Measurements from ENCODE around the gene YPEL2. TPM values are rescaled to one million over a fixed set of nuclear protein-coding genes. Genes with fewer than 3 reads are reported as not detected.

YPEL2 gene, protein sequence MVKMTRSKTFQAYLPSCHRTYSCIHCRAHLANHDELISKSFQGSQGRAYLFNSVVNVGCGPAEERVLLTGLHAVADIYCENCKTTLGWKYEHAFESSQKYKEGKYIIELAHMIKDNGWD
- total RNA-seq: 33.6 and 44.5 TPM in 2 replicates

DNA sequence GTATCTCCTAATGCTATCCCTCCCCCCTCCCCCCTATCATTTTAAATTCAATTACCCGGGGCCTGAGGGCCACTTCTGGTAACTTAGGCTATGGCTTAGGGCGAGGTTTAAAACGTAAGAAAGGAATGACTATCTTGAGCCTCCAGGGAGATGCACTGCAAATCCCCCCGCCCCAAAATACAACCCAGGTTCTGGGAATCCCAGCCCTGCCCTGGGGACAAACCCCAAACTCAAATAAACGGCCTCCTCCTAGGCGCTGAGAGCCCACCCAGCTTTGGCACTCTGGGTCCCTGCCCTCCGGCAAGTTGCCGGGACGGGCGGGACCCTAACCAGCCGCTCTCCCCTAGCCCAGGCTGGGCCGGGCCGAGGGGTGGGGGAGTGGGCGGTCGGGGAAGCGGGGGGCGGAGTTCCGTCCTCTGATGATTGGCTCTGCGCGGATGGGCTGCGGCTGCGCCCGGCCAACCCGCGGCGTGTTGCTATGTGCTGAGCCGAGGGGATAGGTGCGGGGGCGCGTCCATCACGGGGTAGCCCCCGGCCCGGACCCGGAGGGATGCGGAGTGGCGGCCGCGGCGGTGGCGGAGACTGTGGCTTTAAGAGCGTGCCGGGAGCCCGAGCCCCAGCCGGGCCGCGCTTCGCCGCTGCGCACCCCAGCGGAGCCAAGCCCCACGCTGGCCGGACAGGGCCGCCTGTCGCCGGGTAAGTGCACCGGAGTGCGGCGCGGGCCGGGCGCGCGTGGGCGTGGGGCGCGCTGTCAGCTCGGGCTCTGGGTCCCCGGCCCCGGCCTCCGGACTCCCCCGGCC is at the start of gene YPEL2:
YPEL2 (plus strand) TSS at position 527 of the 800 bp plus-strand sequence. CDS start 21,755 bp downstream, outside the sequence.

Other genes with a start within 250 kb of the YPEL2 start
- gene TRIM37, start 224.8 kb upstream of the YPEL2 start, total RNA-seq: 33.5 and 45.6 TPM in 2 replicates
- 34.7 and 39.0 TPM in 2 replicates for gene SKA2, start 176.5 kb upstream of the YPEL2 start, total RNA-seq
- gene PRR11, start 175.9 kb upstream of the YPEL2 start, total RNA-seq: 5.7 and 8.7 TPM in 2 replicates
- 21.7 and 23.3 TPM in 2 replicates for gene SMG8, start 121.6 kb upstream of the YPEL2 start, total RNA-seq
- gene GDPD1, start 111.1 kb upstream of the YPEL2 start, total RNA-seq: 2.5 and 2.6 TPM in 2 replicates
- gene DHX40, start 234.0 kb downstream of the YPEL2 start, total RNA-seq: 53.2 and 54.0 TPM in 2 replicates